SU-DHL-6 (cell line): Measurements from ENCODE around the gene ZCCHC8.

Source experiments
- CTCF ChIP-seq: fragments of 200-600 bp; sonication (generic); IDR thresholded peaks from one replicate; pipeline ENCODE4 v1.5.1; 2017; ENCODE audit warnings: antibody characterized with exemption, mild to moderate bottlenecking, low read length, moderate library complexity; ENCODE audit not compliant: insufficient read depth, poor library complexity, severe bottlenecking
- EZH2phosphoT487 ChIP-seq: fragments of 200-600 bp; sonication (generic), shearing (Covaris generic); conservative IDR thresholded peaks from 2 replicates; pipeline ENCODE4 v1.6.1; 2018; ENCODE audit warnings: mild to moderate bottlenecking, antibody characterized with exemption, low read length, moderate library complexity, mixed read lengths

GRCh38 chr12:122513660-122514059, 12.9 kb upstream of the ZCCHC8 start:
- no peak for TF ChIP-seq CTCF
- TF ChIP-seq EZH2phosphoT487: no peak
